SK-N-SH (cell line): ENCODE results near the gene PARD3. TPM values are rescaled to one million over a fixed set of nuclear protein-coding genes. Genes with fewer than 3 reads are reported as not detected.

Source experiments
- CTCF ChIA-PET: fragments of 300-600, 350-600 bp; formaldehyde crosslinking; extraction: SDS; loops from one replicate; lab custom pipeline; 2021; lab: Yijun Ruan, JAX
- POLR2A ChIA-PET: fragments of 350-600 bp; sonication (Branson Sonifier 250); formaldehyde crosslinking; extraction: SDS; loops from one replicate; lab custom pipeline; 2020; ENCODE audit warnings: antibody characterized with exemption, inconsistent platforms; lab: Yijun Ruan, JAX
- DNase-seq: peaks from one replicate; pipeline ENCODE4 v3.0.0; 2012
- H2AFZ ChIP-seq: fragments of 200-600 bp; sonication (generic); 2 replicates; pipeline ENCODE4 v1.8.1; 2016; ENCODE audit warnings: antibody characterized with exemption, mild to moderate bottlenecking, low read depth
- H3F3A ChIP-seq: fragments of 200-600 bp; sonication (generic); replicated peaks from 2 replicates; pipeline ENCODE3; 2016; ENCODE audit warnings: antibody characterized with exemption, mild to moderate bottlenecking; ENCODE audit not compliant: insufficient read depth
- H3K27ac ChIP-seq, 2 experiments: fragments of 200-500 bp in 1 of 2; fragments of 200-600 bp in 1 of 2; sonication (Bioruptor generic) in 1 of 2; sonication (generic), shearing (Covaris generic) in 1 of 2; 2 replicates each; pipeline versions ENCODE4 v1.5.1 to v1.6.1; 2014 to 2016; ENCODE audit warnings: low read depth in 2 of 2, inconsistent platforms in 1 of 2, low read length in 1 of 2, mild to moderate bottlenecking in 1 of 2, mixed read lengths in 1 of 2
- H3K27me3 ChIP-seq: fragments of 200-600 bp; sonication (generic), shearing (Covaris generic); 2 replicates; pipeline ENCODE4 v1.6.1; 2016; ENCODE audit warnings: mixed run types; ENCODE audit not compliant: insufficient read depth
- H3K36me3 ChIP-seq, 2 experiments: fragments of 200-500 bp in 1 of 2; fragments of 200-600 bp in 1 of 2; sonication (Bioruptor generic) in 1 of 2; sonication (generic) in 1 of 2; replicated peaks in 1 of 2; 2 replicates each; pipeline versions ENCODE3 to v1.5.1; 2014 to 2016; ENCODE audit warnings: low read length in 1 of 2, mild to moderate bottlenecking in 1 of 2; ENCODE audit not compliant: insufficient read depth in 2 of 2, control insufficient read depth in 1 of 2
- H3K4me1 ChIP-seq, 2 experiments: fragments of 200-500 bp in 1 of 2; fragments of 200-600 bp in 1 of 2; sonication (Bioruptor generic) in 1 of 2; sonication (generic), shearing (Covaris generic) in 1 of 2; 2 replicates each; pipeline versions ENCODE4 v1.5.1 to v1.6.1; 2014 to 2016; ENCODE audit warnings: low read depth in 1 of 2, low read length in 1 of 2, mixed run types in 1 of 2; ENCODE audit not compliant: insufficient read depth in 2 of 2, control insufficient read depth in 1 of 2
- H3K4me2 ChIP-seq: fragments of 200-600 bp; sonication (generic), shearing (Covaris generic); 2 replicates; pipeline ENCODE4 v1.6.1; 2017; ENCODE audit warnings: mixed run types
- H3K4me3 ChIP-seq, 2 experiments: fragments of 200-500 bp in 1 of 2; fragments of 200-600 bp in 1 of 2; sonication (Bioruptor generic) in 1 of 2; sonication (generic), shearing (Covaris generic) in 1 of 2; 2 replicates each; pipeline versions ENCODE4 v1.5.1 to v1.8.1; 2014 to 2016; ENCODE audit warnings: low read depth in 2 of 2, inconsistent platforms in 1 of 2, low read length in 1 of 2, mild to moderate bottlenecking in 1 of 2, mixed read lengths in 1 of 2, moderate library complexity in 1 of 2
- H3K79me2 ChIP-seq: fragments of 200-600 bp; sonication (generic); 2 replicates; pipeline ENCODE4 v1.8.1; 2017; ENCODE audit warnings: mild to moderate bottlenecking; ENCODE audit not compliant: insufficient read depth
- H3K9ac ChIP-seq: fragments of 200-600 bp; sonication (generic); 2 replicates; pipeline ENCODE4 v1.6.1; 2017; ENCODE audit warnings: mixed run types
- H3K9me2 ChIP-seq: fragments of 200-600 bp; sonication (generic); 2 replicates; pipeline ENCODE4 v1.6.1; 2017; ENCODE audit warnings: mixed run types
- H3K9me3 ChIP-seq: fragments of 200-600 bp; sonication (generic); 2 replicates; pipeline ENCODE4 v1.6.1; 2017; ENCODE audit warnings: mixed run types, mild to moderate bottlenecking, moderate library complexity
- H4K20me1 ChIP-seq: fragments of 200-600 bp; sonication (generic); 2 replicates; pipeline ENCODE4 v1.6.1; 2017; ENCODE audit warnings: mild to moderate bottlenecking, mixed run types; ENCODE audit not compliant: insufficient read depth
- FOSL2 ChIP-seq: IDR thresholded peaks from 2 replicates; pipeline ENCODE4 v1.4.0; 2012; ENCODE audit warnings: low read depth, mild to moderate bottlenecking, moderate library complexity, borderline replicate concordance
- GATA2 ChIP-seq: sonication (generic); formaldehyde crosslinking; IDR thresholded peaks from 2 replicates; pipeline ENCODE4 v1.5.0; 2020; ENCODE audit warnings: mild to moderate bottlenecking, missing genetic modification reagents
- IRF3 ChIP-seq: fragments of 150-350 bp; IDR thresholded peaks from 2 replicates; pipeline ENCODE4 v1.6.1; 2016; ENCODE audit warnings: mild to moderate bottlenecking, low read depth, low read length
- MEF2A ChIP-seq: IDR thresholded peaks from 2 replicates; pipeline ENCODE4 v1.4.0; 2012; ENCODE audit warnings: low read depth, borderline replicate concordance
- RAD21 ChIP-seq: IDR thresholded peaks from 2 replicates; pipeline ENCODE4 v1.6.1; 2012; ENCODE audit warnings: mild to moderate bottlenecking, low read length
- RCOR1 ChIP-seq: fragments of 150-350 bp; IDR thresholded peaks from 2 replicates; pipeline ENCODE4 v1.6.1; 2017; ENCODE audit warnings: antibody characterized with exemption, low read length
- REST ChIP-seq: IDR thresholded peaks from 2 replicates; pipeline ENCODE4 v1.6.1; 2012; ENCODE audit warnings: mild to moderate bottlenecking, low read depth, low read length, moderate library complexity
- SIN3A ChIP-seq: IDR thresholded peaks from 2 replicates; pipeline ENCODE4 v1.6.1; 2012; ENCODE audit warnings: low read depth, mild to moderate bottlenecking, low read length, moderate library complexity, borderline replicate concordance
- SMC3 ChIP-seq: IDR thresholded peaks from 2 replicates; pipeline ENCODE4 v1.6.1; 2012; ENCODE audit warnings: low read depth, low read length, improper control_type of control experiment
- TAF1 ChIP-seq: IDR thresholded peaks from 2 replicates; pipeline ENCODE4 v1.6.1; 2012; ENCODE audit warnings: low read depth, mild to moderate bottlenecking, low read length, moderate library complexity, borderline replicate concordance
- TCF12 ChIP-seq: IDR thresholded peaks from 2 replicates; pipeline ENCODE4 v1.4.0; 2012
- ZBTB33 ChIP-seq: IDR thresholded peaks from 2 replicates; pipeline ENCODE4 v1.4.0; 2012; ENCODE audit warnings: low read depth, borderline replicate concordance
- WGBS: methylation state at CpG from one replicate; pipeline ENCODE4 v1.1.6; 2017; ENCODE audit warnings: low lambda C conversion rate; 5-methylcytosine and 5-hydroxymethylcytosine counted together
- polyA plus RNA-seq, 3 experiments: library from polyadenylated mRNA; depleted of rRNA; stranded (reverse); fragments of >200 nt; gene quantifications; 2 replicates each; pipeline ENCODE4 v1.2.3, GENCODE V29; 2012

PARD3 gene
- polyA plus RNA-seq, 1 of the 3 experiments (the other 2 are of a cell fraction): 29.4 TPM

- 98% methylated on average over 4 of the region's 4 CpGs for WGBS
Observed at GRCh38 chr10:34653530-34653929, 161.6 kb downstream of the PARD3 start.

GRCh38 chr10:34651416-34652195, 163.5 kb downstream of the PARD3 start:
- ChIA-PET CTCF (interaction anchor here (0.7 to 2.2 kb wide), 5 partner anchors 13 to 534 kb away, joined by 3 to 10 read pairs (median 3); no protein-coding TSS in a partner anchor), POLR2A (no interaction called here)
- no peaks in the 10 kb centered on the region for H3K36me3 ChIP-seq
- H3K9me3 ChIP-seq: no peaks in the 10 kb centered on the region
- no peaks in the 10 kb centered on the region for H3K9me2 ChIP-seq
- H3K27ac ChIP-seq: no peak overlapping the region
- WGBS: 88% methylated on average over 12 of the region's 12 CpGs
- peaks cover 0 to 8% of the 10 kb centered on the region in 2 experiments; a peak in 2 of 4 replicates for H3K4me1 ChIP-seq
- no peak overlapping the region for H3K4me3 ChIP-seq
- H3K79me2 ChIP-seq: peaks cover 41% of the 10 kb centered on the region
- H2AFZ ChIP-seq: no peak overlapping the region
- no peaks in the 10 kb centered on the region for H3K27me3 ChIP-seq
- H3K4me2 ChIP-seq: no peak overlapping the region
- H4K20me1 ChIP-seq: peaks cover 25% of the 10 kb centered on the region
- H3F3A ChIP-seq: no peaks in the 10 kb centered on the region
- DNase-seq: no peak
- no peak overlapping the region for H3K9ac ChIP-seq
- no peak for TF ChIP-seq SIN3A
- no peak for TF ChIP-seq RCOR1
- no peak for TF ChIP-seq MEF2A
- TF ChIP-seq RAD21: no peak
- no peak for TF ChIP-seq ZBTB33
- no peak for TF ChIP-seq TCF12
- no peak for TF ChIP-seq FOSL2
- no peak for TF ChIP-seq REST

More at GRCh38 chr10:34653530-34653929, 161.6 kb downstream of the PARD3 start:
- peaks cover 0 to 9% of the 10 kb centered on the region in 2 experiments; a peak in 2 of 4 replicates for H3K4me1 ChIP-seq
- H4K20me1 ChIP-seq: peaks cover 25% of the 10 kb centered on the region
- no peak for DNase-seq
- H3K4me3 ChIP-seq: no peak overlapping the region
- no peak overlapping the region for H2AFZ ChIP-seq
- ChIA-PET POLR2A (interaction anchor here (0.7 kb wide), 1 partner anchor 1304 kb away, joined by 4 read pairs; no protein-coding TSS in a partner anchor), CTCF (interaction anchor here (2.2 kb wide), 1 partner anchor 15 kb away, joined by 10 read pairs; no protein-coding TSS in a partner anchor)
- H3K9me2 ChIP-seq: no peaks in the 10 kb centered on the region
- no peaks in the 10 kb centered on the region for H3K27me3 ChIP-seq
- peaks cover 44% of the 10 kb centered on the region for H3K79me2 ChIP-seq
- TF ChIP-seq RCOR1 (no peak), RAD21 (no peak), ZBTB33 (no peak), SMC3 (no peak), IRF3 (no peak), GATA2 (no peak), TAF1 (no peak), TCF12 (no peak)
- no peak overlapping the region for H3K27ac ChIP-seq
- H3K4me2 ChIP-seq: no peak overlapping the region
- H3K36me3 ChIP-seq: no peaks in the 10 kb centered on the region
- no peak overlapping the region for H3K9ac ChIP-seq
- no peaks in the 10 kb centered on the region for H3F3A ChIP-seq
- H3K9me3 ChIP-seq: no peaks in the 10 kb centered on the region
